ENCODE measurements around the gene CLASP1. TPM values are rescaled to one million over a fixed set of nuclear protein-coding genes. Genes with fewer than 3 reads are reported as not detected.

Gene CLASP1
- total RNA-seq, 1 experiment from 2014 or later = 45.9 TPM

DNA sequence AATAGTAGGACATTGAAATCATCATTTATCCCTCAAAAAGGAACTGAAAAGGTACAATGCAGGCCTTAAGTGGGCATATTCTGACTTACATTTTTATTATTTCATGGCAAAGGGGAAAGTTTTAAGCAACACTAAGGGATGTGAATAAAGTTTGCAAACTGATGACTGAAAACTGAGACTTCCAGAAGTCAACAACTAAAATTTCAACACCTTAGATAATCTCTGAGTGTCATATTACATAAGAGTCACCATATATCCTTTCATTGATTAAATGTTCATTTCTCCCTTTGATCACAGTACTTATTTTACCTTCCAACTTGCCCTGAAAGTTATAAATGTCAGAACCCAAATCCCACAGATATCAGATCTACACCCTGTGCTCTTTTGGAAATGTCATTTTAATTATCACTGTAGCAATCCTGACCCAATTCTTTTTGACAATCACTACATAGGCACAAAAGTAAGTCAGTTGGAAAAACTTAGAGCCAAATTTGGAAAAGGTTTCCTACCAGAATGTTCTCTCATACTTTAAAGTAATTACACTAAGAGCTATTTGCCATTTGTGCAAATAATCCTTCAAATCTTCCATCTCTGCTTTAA lies 163.0 kb downstream of the CLASP1 start:
- TF ChIP-seq, protein P1, sequence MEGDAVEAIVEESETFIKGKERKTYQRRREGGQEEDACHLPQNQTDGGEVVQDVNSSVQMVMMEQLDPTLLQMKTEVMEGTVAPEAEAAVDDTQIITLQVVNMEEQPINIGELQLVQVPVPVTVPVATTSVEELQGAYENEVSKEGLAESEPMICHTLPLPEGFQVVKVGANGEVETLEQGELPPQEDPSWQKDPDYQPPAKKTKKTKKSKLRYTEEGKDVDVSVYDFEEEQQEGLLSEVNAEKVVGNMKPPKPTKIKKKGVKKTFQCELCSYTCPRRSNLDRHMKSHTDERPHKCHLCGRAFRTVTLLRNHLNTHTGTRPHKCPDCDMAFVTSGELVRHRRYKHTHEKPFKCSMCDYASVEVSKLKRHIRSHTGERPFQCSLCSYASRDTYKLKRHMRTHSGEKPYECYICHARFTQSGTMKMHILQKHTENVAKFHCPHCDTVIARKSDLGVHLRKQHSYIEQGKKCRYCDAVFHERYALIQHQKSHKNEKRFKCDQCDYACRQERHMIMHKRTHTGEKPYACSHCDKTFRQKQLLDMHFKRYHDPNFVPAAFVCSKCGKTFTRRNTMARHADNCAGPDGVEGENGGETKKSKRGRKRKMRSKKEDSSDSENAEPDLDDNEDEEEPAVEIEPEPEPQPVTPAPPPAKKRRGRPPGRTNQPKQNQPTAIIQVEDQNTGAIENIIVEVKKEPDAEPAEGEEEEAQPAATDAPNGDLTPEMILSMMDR (conservative IDR thresholded peaks at IDR 0.05) = no peak
- no peak overlapping the region for H2BK120ac ChIP-seq (ENCODE audit: low read depth, low read length, poor library complexity, severe bottlenecking)
- no peaks in the 10 kb centered on the region for H3K79me1 ChIP-seq (ENCODE audit: insufficient read depth, low read depth, low read length, poor library complexity, severe bottlenecking)
- no peak overlapping the region for H3K9ac ChIP-seq (ENCODE audit: extremely low read depth, insufficient read length, low read length)
- peaks cover 25 to 29% of the 10 kb centered on the region in 2 experiments for H3K4me1 Mint-ChIP-seq
- no peak for DNase-seq
- H2BK5ac ChIP-seq (ENCODE audit: insufficient read length, low read length) = no peak overlapping the region
- H3K27ac ChIP-seq (ENCODE audit: insufficient read length, low read depth, low read length) = no peak overlapping the region
- H3K4ac ChIP-seq (ENCODE audit: low read depth, low read length) = no peak overlapping the region
- peaks cover 2% of the 10 kb centered on the region; the same call in 1 of the 2 replicates for H3K79me2 ChIP-seq (ENCODE audit: insufficient read depth, low read length)
- H3K9me3 Mint-ChIP-seq = no peaks in the 10 kb centered on the region
- no peak overlapping the region for H3K4me3 Mint-ChIP-seq
- no peak overlapping the region for H2BK15ac ChIP-seq (ENCODE audit: low read depth, low read length)
- no peak overlapping the region for H2AFZ ChIP-seq (ENCODE audit: low read length)
- no peaks in the 10 kb centered on the region for H3K9me3 ChIP-seq (ENCODE audit: control insufficient read depth, low read depth, low read length)
- H3K23ac ChIP-seq (ENCODE audit: insufficient read length, low read depth, low read length) = no peak overlapping the region
- no peak overlapping the region for H4K8ac ChIP-seq (replicated peaks; ENCODE audit: insufficient read length, low read depth, low read length)
- no peak overlapping the region for H3K4me2 ChIP-seq (ENCODE audit: insufficient read depth, insufficient read length, low read length)
- H3K27me3 Mint-ChIP-seq (ENCODE audit: low read depth) = no peaks in the 10 kb centered on the region
- no peak overlapping the region for H3K18ac ChIP-seq (ENCODE audit: insufficient read length, low read depth, low read length)
- H3K23me2 ChIP-seq (ENCODE audit: insufficient read length, low read depth, low read length, poor library complexity, severe bottlenecking) = no peaks in the 10 kb centered on the region
- H3K4me1 ChIP-seq (ENCODE audit: insufficient read depth, low read length) = peaks cover 2% of the 10 kb centered on the region; the same call in 1 of the 2 replicates
- no peak overlapping the region for H4K91ac ChIP-seq (ENCODE audit: insufficient read length, low read depth, low read length)
- no peak overlapping the region for H3K56ac ChIP-seq (ENCODE audit: insufficient read length, low read depth, low read length)
- H3K14ac ChIP-seq (ENCODE audit: insufficient read depth, low read length) = no peak overlapping the region
- H4K20me1 ChIP-seq (ENCODE audit: control insufficient read depth, insufficient read depth, insufficient read length) = no peaks in the 10 kb centered on the region
- H2BK20ac ChIP-seq (ENCODE audit: low read depth, low read length, poor library complexity, severe bottlenecking) = no peak overlapping the region
- H3K27ac Mint-ChIP-seq = no peak overlapping the region
- no peaks in the 10 kb centered on the region for H3K27me3 ChIP-seq (ENCODE audit: insufficient read depth, low read length)
- no peak overlapping the region for H2AK5ac ChIP-seq (ENCODE audit: insufficient read length, low read length)
- H2BK12ac ChIP-seq (ENCODE audit: insufficient read length, low read depth, low read length) = no peak overlapping the region
- no peak overlapping the region for H3T11ph ChIP-seq (ENCODE audit: low read length)
- H4K5ac ChIP-seq (ENCODE audit: insufficient read length, low read depth, low read length) = no peak overlapping the region
- no peaks in the 10 kb centered on the region; a peak in 1 of 7 replicates for H3K36me3 Mint-ChIP-seq (ENCODE audit: insufficient read depth in 1 of 3, low read depth in 3 of 3)

All from H9 (cell line).